22Rv1 (cell line): ENCODE measurements around the gene ZNF622.

ENCODE experiments used
- CTCF ChIP-seq: fragments of 450-650 bp; IDR thresholded peaks from 2 replicates; pipeline ENCODE4 v1.5.1; 2017; ENCODE audit warnings: mild to moderate bottlenecking
- ZFX ChIP-seq: fragments of 450-650 bp; IDR thresholded peaks from 2 replicates; pipeline ENCODE4 v1.6.1; 2017; ENCODE audit warnings: antibody characterized with exemption, borderline replicate concordance

DNA sequence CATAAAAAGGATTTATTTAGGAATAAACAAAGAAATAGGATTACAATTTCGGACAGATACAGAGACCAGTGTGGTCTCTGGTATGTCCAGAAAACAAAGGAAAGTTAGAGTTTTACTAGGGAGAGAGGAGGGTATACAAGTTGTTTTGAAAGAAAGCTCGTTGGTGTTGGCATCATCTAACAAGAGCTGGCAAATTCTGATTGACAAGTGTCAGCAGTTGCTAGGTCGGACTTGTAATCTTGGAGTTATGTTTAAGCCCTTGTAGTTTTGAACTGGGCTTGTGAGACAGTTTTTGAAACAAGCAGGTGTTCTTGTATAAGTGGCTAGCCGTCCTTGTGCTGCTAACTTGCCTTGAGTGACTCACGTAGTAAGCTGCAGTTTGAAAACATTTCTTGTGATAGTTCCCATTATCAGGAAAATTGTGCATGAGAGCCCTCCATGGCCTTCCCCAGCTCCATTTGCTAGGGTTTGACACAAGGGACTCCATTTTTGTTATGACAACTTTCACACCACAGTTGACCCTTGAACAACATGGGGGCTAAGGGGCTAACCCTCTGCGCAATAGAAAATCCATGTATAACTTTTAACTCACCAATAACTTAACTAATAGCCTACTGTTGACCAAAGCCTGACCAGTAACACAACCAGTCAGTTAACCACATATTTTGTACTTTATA, 48.1 kb downstream of the ZNF622 start:
- no peak for TF ChIP-seq CTCF
- no peak for TF ChIP-seq ZFX
